SK-N-SH treated with all-trans-retinoic acid at 6 μM for 48 hours (cell line): ENCODE data around the gene RINL.
"Not testable (repeated sequence)": the region's sequence is repeated elsewhere in the genome, so short reads cannot be mapped to it uniquely, and the experiment has no call there.

Experiments used
- ARNTL ChIP-seq: fragments of 450-650 bp; formaldehyde crosslinking; IDR thresholded peaks from 2 replicates; pipeline ENCODE4 v1.5.0; 2020; ENCODE audit warnings: low read depth, mild to moderate bottlenecking, moderate library complexity, borderline replicate concordance
- ISL1 ChIP-seq: fragments of 250-450 bp; sonication (Bioruptor Pico); IDR thresholded peaks from 2 replicates; pipeline ENCODE4 v2.1.2; 2022; ENCODE audit warnings: mild to moderate bottlenecking, moderate library complexity
- SNAI2 ChIP-seq: fragments of 250-450 bp; sonication (Bioruptor Pico); IDR thresholded peaks from 2 replicates; pipeline ENCODE4 v1.5.0; 2020; ENCODE audit warnings: mild to moderate bottlenecking, moderate library complexity
- ZC3H10 ChIP-seq: fragments of 250-450 bp; sonication (Bioruptor Pico); IDR thresholded peaks from 2 replicates; pipeline ENCODE4 v1.5.1; 2021; ENCODE audit warnings: mild to moderate bottlenecking, moderate library complexity
- TF ChIP-seq, protein P1 (sequence below): fragments of 250-450 bp; sonication (Bioruptor Pico); IDR thresholded peaks from 2 replicates; pipeline ENCODE4 v1.5.0; 2020; ENCODE audit warnings: mild to moderate bottlenecking, moderate library complexity
- TF ChIP-seq, protein P2 (sequence below): fragments of 250-450 bp; sonication (Bioruptor Pico); IDR thresholded peaks from 2 replicates; pipeline ENCODE4 v1.8.0; 2020; ENCODE audit warnings: mild to moderate bottlenecking, moderate library complexity, borderline replicate concordance

DNA sequence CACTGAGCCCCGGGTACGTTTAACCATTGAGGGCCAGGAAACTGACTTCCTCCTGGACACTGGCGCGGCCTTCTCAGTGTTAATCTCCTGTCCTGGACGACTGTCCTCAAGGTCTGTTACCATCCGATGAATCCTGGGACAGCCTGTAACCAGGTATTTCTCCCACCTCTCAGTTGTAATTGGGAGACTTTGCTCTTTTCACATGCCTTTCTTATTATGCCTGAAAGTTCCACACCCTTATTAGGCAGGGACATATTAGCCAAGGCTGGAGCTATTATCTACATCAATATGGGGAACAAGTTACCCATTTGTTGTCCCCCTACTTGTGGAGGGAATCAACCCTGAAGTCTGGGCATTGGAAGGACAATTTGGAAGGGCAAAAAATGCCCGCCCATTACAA is 52.1 kb downstream of the RINL start:
- TF ChIP-seq SNAI2 (CRISPR knock-in tag); ISL1 (CRISPR knock-in tag); ARNTL (CRISPR knock-in tag); ZC3H10: not testable (repeated sequence)
- TF ChIP-seq, protein P1, sequence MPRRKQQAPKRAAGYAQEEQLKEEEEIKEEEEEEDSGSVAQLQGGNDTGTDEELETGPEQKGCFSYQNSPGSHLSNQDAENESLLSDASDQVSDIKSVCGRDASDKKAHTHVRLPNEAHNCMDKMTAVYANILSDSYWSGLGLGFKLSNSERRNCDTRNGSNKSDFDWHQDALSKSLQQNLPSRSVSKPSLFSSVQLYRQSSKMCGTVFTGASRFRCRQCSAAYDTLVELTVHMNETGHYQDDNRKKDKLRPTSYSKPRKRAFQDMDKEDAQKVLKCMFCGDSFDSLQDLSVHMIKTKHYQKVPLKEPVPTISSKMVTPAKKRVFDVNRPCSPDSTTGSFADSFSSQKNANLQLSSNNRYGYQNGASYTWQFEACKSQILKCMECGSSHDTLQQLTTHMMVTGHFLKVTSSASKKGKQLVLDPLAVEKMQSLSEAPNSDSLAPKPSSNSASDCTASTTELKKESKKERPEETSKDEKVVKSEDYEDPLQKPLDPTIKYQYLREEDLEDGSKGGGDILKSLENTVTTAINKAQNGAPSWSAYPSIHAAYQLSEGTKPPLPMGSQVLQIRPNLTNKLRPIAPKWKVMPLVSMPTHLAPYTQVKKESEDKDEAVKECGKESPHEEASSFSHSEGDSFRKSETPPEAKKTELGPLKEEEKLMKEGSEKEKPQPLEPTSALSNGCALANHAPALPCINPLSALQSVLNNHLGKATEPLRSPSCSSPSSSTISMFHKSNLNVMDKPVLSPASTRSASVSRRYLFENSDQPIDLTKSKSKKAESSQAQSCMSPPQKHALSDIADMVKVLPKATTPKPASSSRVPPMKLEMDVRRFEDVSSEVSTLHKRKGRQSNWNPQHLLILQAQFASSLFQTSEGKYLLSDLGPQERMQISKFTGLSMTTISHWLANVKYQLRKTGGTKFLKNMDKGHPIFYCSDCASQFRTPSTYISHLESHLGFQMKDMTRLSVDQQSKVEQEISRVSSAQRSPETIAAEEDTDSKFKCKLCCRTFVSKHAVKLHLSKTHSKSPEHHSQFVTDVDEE: not testable (repeated sequence)
- TF ChIP-seq, protein P2, sequence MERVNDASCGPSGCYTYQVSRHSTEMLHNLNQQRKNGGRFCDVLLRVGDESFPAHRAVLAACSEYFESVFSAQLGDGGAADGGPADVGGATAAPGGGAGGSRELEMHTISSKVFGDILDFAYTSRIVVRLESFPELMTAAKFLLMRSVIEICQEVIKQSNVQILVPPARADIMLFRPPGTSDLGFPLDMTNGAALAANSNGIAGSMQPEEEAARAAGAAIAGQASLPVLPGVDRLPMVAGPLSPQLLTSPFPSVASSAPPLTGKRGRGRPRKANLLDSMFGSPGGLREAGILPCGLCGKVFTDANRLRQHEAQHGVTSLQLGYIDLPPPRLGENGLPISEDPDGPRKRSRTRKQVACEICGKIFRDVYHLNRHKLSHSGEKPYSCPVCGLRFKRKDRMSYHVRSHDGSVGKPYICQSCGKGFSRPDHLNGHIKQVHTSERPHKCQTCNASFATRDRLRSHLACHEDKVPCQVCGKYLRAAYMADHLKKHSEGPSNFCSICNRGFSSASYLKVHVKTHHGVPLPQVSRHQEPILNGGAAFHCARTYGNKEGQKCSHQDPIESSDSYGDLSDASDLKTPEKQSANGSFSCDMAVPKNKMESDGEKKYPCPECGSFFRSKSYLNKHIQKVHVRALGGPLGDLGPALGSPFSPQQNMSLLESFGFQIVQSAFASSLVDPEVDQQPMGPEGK (CRISPR knock-in tag): not testable (repeated sequence)
